ENCODE data around the gene USP5. TPM values are rescaled to one million over a fixed set of nuclear protein-coding genes. Genes with fewer than 3 reads are reported as not detected.
A peak's percentile ranks its signal among the peaks of the same experiment; 100 is the strongest.

The USP5 gene
- total RNA-seq, 1 experiment from 2014 or later, result 230 TPM

- TF ChIP-seq, protein P1, sequence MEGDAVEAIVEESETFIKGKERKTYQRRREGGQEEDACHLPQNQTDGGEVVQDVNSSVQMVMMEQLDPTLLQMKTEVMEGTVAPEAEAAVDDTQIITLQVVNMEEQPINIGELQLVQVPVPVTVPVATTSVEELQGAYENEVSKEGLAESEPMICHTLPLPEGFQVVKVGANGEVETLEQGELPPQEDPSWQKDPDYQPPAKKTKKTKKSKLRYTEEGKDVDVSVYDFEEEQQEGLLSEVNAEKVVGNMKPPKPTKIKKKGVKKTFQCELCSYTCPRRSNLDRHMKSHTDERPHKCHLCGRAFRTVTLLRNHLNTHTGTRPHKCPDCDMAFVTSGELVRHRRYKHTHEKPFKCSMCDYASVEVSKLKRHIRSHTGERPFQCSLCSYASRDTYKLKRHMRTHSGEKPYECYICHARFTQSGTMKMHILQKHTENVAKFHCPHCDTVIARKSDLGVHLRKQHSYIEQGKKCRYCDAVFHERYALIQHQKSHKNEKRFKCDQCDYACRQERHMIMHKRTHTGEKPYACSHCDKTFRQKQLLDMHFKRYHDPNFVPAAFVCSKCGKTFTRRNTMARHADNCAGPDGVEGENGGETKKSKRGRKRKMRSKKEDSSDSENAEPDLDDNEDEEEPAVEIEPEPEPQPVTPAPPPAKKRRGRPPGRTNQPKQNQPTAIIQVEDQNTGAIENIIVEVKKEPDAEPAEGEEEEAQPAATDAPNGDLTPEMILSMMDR (IDR thresholded peaks at IDR 0.05; ENCODE audit: insufficient read depth in 1 of 2, low read depth in 1 of 2, low read length in 1 of 2, severe bottlenecking in 1 of 2, unreplicated experiment in 1 of 2), result no peak
- Histone ChIP-seq H3K36me3 (ENCODE audit: control insufficient read depth, insufficient read depth, low read length) (peaks cover 14% of the 10 kb centered on the region), H3K9me3 (no peaks in the 10 kb centered on the region), H3K4me1 (peaks cover 13% of the 10 kb centered on the region), H3K4me3 (ENCODE audit: low read depth, low read length) (peak overlapping the region; percentile 69), H3K27me3 (replicated peaks; ENCODE audit: control insufficient read depth, insufficient read depth, low read length) (no peaks in the 10 kb centered on the region)
- no TSS peak for BruUV-seq (replicated peaks)
- CTCF ChIA-PET, result interaction anchor here (0.5 to 5.2 kb wide), 19 partner anchors 8 to 238 kb away, joined by 3 to 65 read pairs (median 8); partner anchors contain the start of genes COPS7A, MLF2, P3H3 and PTMS
- POLR2A ChIA-PET, result interaction anchor here (0.5 to 4.1 kb wide), 21 partner anchors 10 to 529 kb away, joined by 3 to 102 read pairs (median 8); partner anchors contain the start of genes C12orf57, COPS7A, GAPDH and GNB3
- no peaks in the 10 kb centered on the region for H3K9me3 Mint-ChIP-seq (ENCODE audit: unreplicated experiment)
- intact Hi-C loops (cut with micrococcal nuclease; ENCODE audit: unreplicated experiment), result loop anchor here (1.0 kb wide), 3 partner anchors 16 to 190 kb away; partner anchors contain the start of genes ING4 and MLF2
- H3K4me1 Mint-ChIP-seq (ENCODE audit: low read depth, unreplicated experiment), result peaks cover 19% of the 10 kb centered on the region
- peaks cover 77% of the 10 kb centered on the region for H3K36me3 Mint-ChIP-seq (ENCODE audit: insufficient read depth, unreplicated experiment)
- peak overlapping the region; percentile 94 for H3K4me3 Mint-ChIP-seq (ENCODE audit: unreplicated experiment)
- DNase-seq, result peak in 1 of 2 experiments; percentile 61
- peak overlapping the region; percentile 95 for H3K27ac Mint-ChIP-seq (ENCODE audit: unreplicated experiment)
- no peaks in the 10 kb centered on the region for H3K27me3 Mint-ChIP-seq (ENCODE audit: insufficient read depth, unreplicated experiment)
Measured at GRCh38 chr12:6852651-6853354, 853 bp downstream of the USP5 start.

DNA sequence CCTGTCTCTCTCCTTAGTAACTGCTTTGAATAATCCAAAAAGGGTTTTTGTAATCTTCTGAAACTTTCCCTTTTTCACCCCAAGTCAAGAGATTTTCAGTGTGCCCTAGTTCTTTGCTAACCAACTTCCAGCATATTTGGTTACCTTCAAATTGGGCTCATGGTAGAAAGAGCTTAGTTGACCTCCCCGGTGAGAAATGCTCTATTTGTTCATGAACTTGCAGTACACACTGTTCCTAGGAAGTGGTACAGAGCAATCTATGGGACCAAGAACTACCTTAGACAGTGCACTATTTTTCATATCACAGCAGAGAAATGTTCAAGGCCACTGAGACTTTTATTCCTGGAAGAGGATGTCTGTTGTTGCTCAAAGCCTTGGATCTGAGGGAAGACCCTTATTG is 1.7 kb downstream of the USP5 start:
- Mint-ChIP-seq H3K9me3 (ENCODE audit: unreplicated experiment) (no peaks in the 10 kb centered on the region), H3K27ac (ENCODE audit: unreplicated experiment) (peak overlapping the region; percentile 95), H3K4me3 (ENCODE audit: unreplicated experiment) (peak overlapping the region; percentile 94), H3K36me3 (ENCODE audit: insufficient read depth, unreplicated experiment) (peaks cover 79% of the 10 kb centered on the region), H3K27me3 (ENCODE audit: insufficient read depth, unreplicated experiment) (no peaks in the 10 kb centered on the region), H3K4me1 (ENCODE audit: low read depth, unreplicated experiment) (peaks cover 19% of the 10 kb centered on the region)
- no peak for DNase-seq
- no peaks in the 10 kb centered on the region for H3K27me3 ChIP-seq (replicated peaks; ENCODE audit: control insufficient read depth, insufficient read depth, low read length)
- H3K9me3 ChIP-seq, result no peaks in the 10 kb centered on the region
- ChIA-PET POLR2A (interaction anchor here (2.8 to 4.1 kb wide), 4 partner anchors 11 to 130 kb away, joined by 28 to 102 read pairs (median 42); partner anchors contain the start of genes COPS7A, GNB3, SPSB2 and TPI1), CTCF (interaction anchor here (0.5 to 5.2 kb wide), 4 partner anchors 16 to 239 kb away, joined by 3 to 65 read pairs (median 40); partner anchors contain the start of genes MLF2 and SPSB2)
- peaks cover 16% of the 10 kb centered on the region for H3K36me3 ChIP-seq (ENCODE audit: control insufficient read depth, insufficient read depth, low read length)
- H3K4me3 ChIP-seq (ENCODE audit: low read depth, low read length), result peak overlapping the region; percentile 69; the same call in 1 of the 2 replicates
- no TSS peak for BruUV-seq (replicated peaks)
- TF ChIP-seq, protein P1 (IDR thresholded peaks at IDR 0.05; ENCODE audit: insufficient read depth in 1 of 2, low read depth in 1 of 2, low read length in 1 of 2, severe bottlenecking in 1 of 2, unreplicated experiment in 1 of 2), result no peak
- intact Hi-C loops (cut with micrococcal nuclease; ENCODE audit: unreplicated experiment), result no loop called here
- H3K4me1 ChIP-seq, result peaks cover 13% of the 10 kb centered on the region

DNA sequence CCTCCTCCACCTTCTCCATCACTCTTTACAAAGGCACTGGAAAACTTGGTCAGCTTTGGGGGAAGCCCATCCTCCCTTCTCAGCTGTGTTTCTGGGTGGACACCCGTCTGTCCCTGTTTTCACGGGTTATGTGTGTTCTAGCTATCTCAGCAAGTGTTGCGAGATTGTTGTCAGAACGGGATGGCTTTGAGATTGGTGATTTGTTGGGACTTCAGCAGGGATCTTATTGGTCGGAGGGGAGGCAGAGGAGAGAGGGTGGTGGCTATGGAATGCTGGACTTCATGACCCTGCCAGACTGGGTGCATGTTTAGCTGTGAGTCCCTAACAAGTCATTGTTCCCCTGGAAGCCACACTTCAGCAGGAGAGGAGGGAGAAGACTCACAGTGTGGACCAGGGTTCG is 2.1 kb downstream of the USP5 start:
- ChIA-PET POLR2A (interaction anchor here (0.7 to 4.1 kb wide), 3 partner anchors 13 to 84 kb away, joined by 3 to 102 read pairs (median 51); partner anchors contain the start of genes SPSB2 and TPI1), CTCF (interaction anchor here (0.7 to 5.2 kb wide), 4 partner anchors 14 to 101 kb away, joined by 3 to 65 read pairs (median 40); partner anchors contain the start of genes MLF2 and SPSB2)
- Histone ChIP-seq H3K36me3 (ENCODE audit: control insufficient read depth, insufficient read depth, low read length) (peaks cover 14% of the 10 kb centered on the region), H3K9me3 (no peaks in the 10 kb centered on the region), H3K27me3 (replicated peaks; ENCODE audit: control insufficient read depth, insufficient read depth, low read length) (no peaks in the 10 kb centered on the region), H3K4me1 (peaks cover 13% of the 10 kb centered on the region), H3K4me3 (ENCODE audit: low read depth, low read length) (no peak overlapping the region)
- intact Hi-C loops (cut with micrococcal nuclease; ENCODE audit: unreplicated experiment), result no loop called here
- no peaks in the 10 kb centered on the region for H3K9me3 Mint-ChIP-seq (ENCODE audit: unreplicated experiment)
- peaks cover 79% of the 10 kb centered on the region for H3K36me3 Mint-ChIP-seq (ENCODE audit: insufficient read depth, unreplicated experiment)
- peaks cover 19% of the 10 kb centered on the region for H3K4me1 Mint-ChIP-seq (ENCODE audit: low read depth, unreplicated experiment)
- H3K27me3 Mint-ChIP-seq (ENCODE audit: insufficient read depth, unreplicated experiment), result no peaks in the 10 kb centered on the region
- TF ChIP-seq, protein P1 (IDR thresholded peaks at IDR 0.05; ENCODE audit: insufficient read depth in 1 of 2, low read depth in 1 of 2, low read length in 1 of 2, severe bottlenecking in 1 of 2, unreplicated experiment in 1 of 2), result no peak
- H3K27ac Mint-ChIP-seq (ENCODE audit: unreplicated experiment), result peak overlapping the region; percentile 95
- DNase-seq, result no peak
- BruUV-seq (replicated peaks), result no TSS peak
- H3K4me3 Mint-ChIP-seq (ENCODE audit: unreplicated experiment), result peak overlapping the region; percentile 94

Data from Caco-2 (cell line).